ENCODE results near the gene EXOSC5. TPM values are rescaled to one million over a fixed set of nuclear protein-coding genes. Genes with fewer than 3 reads are reported as not detected.

EXOSC5 gene
- polyA plus RNA-seq, 1 of the 3 experiments (the other 2 are of a cell fraction): 74.1 TPM

DNA sequence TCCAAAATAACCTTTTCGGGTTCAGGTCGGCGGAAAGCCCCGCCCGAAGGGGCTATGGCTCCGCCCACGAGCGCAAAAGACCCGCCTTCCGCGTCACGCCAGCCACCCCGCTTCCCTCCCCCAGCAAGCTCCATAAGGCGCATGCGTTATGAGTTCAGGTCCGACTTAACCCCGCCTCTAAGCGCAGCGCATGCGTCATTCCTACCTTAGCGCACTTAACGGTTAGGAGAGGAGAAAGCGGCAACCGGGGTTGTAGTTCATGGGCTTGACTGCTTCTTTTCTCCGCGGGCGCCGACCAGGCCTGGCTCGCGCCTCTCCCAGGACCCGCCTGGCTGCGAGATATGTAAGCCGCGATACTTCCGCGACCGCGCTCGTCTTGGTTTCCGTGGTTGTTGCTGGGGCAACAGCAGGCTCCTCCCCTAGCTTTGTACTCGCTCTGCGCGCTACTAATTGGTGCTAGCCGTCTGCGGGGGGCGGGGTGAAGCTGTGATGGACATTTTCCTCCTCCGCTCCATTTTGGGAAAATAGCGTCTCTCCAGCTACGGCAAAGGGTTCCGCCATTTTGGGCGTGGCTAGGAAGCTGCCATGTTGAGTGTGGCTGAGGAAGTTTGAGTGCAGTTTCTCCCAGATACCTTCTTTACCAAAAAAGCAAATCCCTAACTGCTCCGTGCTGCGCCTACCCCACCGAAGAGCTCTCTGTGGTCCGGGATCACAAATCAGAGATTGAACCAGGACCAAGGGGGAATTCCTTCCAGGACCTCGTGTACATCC, 33.2 kb downstream of the EXOSC5 start, which contains the start of gene B9D2 (continued):
- TF ChIP-seq RCOR1 (IDR thresholded peaks at IDR 0.05; ENCODE audit: low read length) (no peak), ELF1 (IDR thresholded peaks at IDR 0.05) (peak; percentile 21; the same call in 1 of the 2 replicates), SIN3A (IDR thresholded peaks at IDR 0.05; ENCODE audit: borderline replicate concordance, low read depth, low read length) (no peak), RXRA (IDR thresholded peaks at IDR 0.05; ENCODE audit: borderline replicate concordance, low read depth) (no peak), JUND (IDR thresholded peaks at IDR 0.05) (no peak), GATA2 (CRISPR knock-in tag; IDR thresholded peaks at IDR 0.05) (no peak), EZH2phosphoT487 (IDR thresholded peaks at IDR 0.05; ENCODE audit: borderline replicate concordance, low read depth) (no peak), FOSL2 (IDR thresholded peaks at IDR 0.05; ENCODE audit: borderline replicate concordance, low read depth) (no peak)
- TF ChIP-seq, protein P1, sequence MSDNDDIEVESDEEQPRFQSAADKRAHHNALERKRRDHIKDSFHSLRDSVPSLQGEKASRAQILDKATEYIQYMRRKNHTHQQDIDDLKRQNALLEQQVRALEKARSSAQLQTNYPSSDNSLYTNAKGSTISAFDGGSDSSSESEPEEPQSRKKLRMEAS (IDR thresholded peaks at IDR 0.05; ENCODE audit: low read depth): peak; percentile 41; the same call in 1 of the 2 replicates
- TF ChIP-seq, protein P2, sequence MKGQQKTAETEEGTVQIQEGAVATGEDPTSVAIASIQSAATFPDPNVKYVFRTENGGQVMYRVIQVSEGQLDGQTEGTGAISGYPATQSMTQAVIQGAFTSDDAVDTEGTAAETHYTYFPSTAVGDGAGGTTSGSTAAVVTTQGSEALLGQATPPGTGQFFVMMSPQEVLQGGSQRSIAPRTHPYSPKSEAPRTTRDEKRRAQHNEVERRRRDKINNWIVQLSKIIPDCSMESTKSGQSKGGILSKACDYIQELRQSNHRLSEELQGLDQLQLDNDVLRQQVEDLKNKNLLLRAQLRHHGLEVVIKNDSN (IDR thresholded peaks at IDR 0.05; ENCODE audit: borderline replicate concordance, low read depth): no peak

DNA sequence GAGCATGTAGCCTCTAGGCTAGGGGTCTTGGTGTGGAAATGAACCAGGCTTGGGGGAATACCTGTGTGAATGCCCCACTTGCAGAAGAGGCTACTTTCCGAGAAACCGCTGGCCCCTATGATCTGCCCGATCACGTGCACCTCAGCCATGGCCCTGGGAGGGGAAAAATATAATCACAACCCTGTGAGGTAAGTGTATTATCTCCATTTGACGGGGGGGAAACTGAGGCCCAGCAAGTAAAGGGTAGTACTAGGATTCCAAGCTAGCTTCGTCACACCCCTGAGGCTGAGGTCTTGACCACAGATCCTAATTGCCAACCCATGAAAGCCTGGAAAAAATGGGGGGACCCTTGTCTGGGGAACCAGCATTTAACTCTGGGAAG, 33.8 kb downstream of the EXOSC5 start:
- Histone ChIP-seq H3K4me1 (ENCODE audit: control insufficient read depth in 1 of 2, insufficient read depth in 2 of 2, low read depth in 1 of 2, low read length in 1 of 2) (peaks cover 9 to 13% of the 10 kb centered on the region in 2 experiments; a peak in 3 of 4 replicates), H3F3A (replicated peaks; ENCODE audit: insufficient read depth) (peaks cover 12% of the 10 kb centered on the region), H2AFZ (ENCODE audit: low read depth) (peak overlapping the region; percentile 82), H3K4me3 (ENCODE audit: low read depth in 2 of 2, low read length in 1 of 2) (peak overlapping the region; percentile 68 to 79), H3K27me3 (ENCODE audit: insufficient read depth) (no peaks in the 10 kb centered on the region), H3K9me3 (no peaks in the 10 kb centered on the region), H3K36me3 (replicated peaks in 1 of 2; ENCODE audit: control insufficient read depth in 1 of 2, insufficient read depth in 2 of 2, low read length in 1 of 2) (no peaks in the 10 kb centered on the region), H3K9me2 (no peaks in the 10 kb centered on the region), H3K79me2 (ENCODE audit: insufficient read depth) (peaks cover 33% of the 10 kb centered on the region), H3K9ac (peak overlapping the region; percentile 93), H3K4me2 (peak overlapping the region; percentile 78), H3K27ac (ENCODE audit: low read depth in 2 of 2, low read length in 1 of 2) (peak overlapping the region; percentile 56 to 99; a peak in 3 of 4 replicates), H4K20me1 (ENCODE audit: insufficient read depth) (peaks cover 4% of the 10 kb centered on the region; the same call in 1 of the 2 replicates)
- TF ChIP-seq RAD21 (IDR thresholded peaks at IDR 0.05; ENCODE audit: low read length) (no peak), NFIC (IDR thresholded peaks at IDR 0.05; ENCODE audit: borderline replicate concordance) (no peak), SIN3A (IDR thresholded peaks at IDR 0.05; ENCODE audit: borderline replicate concordance, low read depth, low read length) (no peak), TCF12 (IDR thresholded peaks at IDR 0.05) (no peak), RXRA (IDR thresholded peaks at IDR 0.05; ENCODE audit: borderline replicate concordance, low read depth) (no peak), YY1 (IDR thresholded peaks at IDR 0.05; ENCODE audit: low read depth) (no peak), RCOR1 (IDR thresholded peaks at IDR 0.05; ENCODE audit: low read length) (no peak)
- TF ChIP-seq, protein P1 (IDR thresholded peaks at IDR 0.05; ENCODE audit: low read depth): no peak
- TF ChIP-seq, protein P3, sequence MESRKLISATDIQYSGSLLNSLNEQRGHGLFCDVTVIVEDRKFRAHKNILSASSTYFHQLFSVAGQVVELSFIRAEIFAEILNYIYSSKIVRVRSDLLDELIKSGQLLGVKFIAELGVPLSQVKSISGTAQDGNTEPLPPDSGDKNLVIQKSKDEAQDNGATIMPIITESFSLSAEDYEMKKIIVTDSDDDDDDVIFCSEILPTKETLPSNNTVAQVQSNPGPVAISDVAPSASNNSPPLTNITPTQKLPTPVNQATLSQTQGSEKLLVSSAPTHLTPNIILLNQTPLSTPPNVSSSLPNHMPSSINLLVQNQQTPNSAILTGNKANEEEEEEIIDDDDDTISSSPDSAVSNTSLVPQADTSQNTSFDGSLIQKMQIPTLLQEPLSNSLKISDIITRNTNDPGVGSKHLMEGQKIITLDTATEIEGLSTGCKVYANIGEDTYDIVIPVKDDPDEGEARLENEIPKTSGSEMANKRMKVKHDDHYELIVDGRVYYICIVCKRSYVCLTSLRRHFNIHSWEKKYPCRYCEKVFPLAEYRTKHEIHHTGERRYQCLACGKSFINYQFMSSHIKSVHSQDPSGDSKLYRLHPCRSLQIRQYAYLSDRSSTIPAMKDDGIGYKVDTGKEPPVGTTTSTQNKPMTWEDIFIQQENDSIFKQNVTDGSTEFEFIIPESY (IDR thresholded peaks at IDR 0.05; ENCODE audit: borderline replicate concordance, low read depth): no peak
- TF ChIP-seq, protein P4, sequence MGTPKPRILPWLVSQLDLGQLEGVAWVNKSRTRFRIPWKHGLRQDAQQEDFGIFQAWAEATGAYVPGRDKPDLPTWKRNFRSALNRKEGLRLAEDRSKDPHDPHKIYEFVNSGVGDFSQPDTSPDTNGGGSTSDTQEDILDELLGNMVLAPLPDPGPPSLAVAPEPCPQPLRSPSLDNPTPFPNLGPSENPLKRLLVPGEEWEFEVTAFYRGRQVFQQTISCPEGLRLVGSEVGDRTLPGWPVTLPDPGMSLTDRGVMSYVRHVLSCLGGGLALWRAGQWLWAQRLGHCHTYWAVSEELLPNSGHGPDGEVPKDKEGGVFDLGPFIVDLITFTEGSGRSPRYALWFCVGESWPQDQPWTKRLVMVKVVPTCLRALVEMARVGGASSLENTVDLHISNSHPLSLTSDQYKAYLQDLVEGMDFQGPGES (IDR thresholded peaks at IDR 0.05; ENCODE audit: low read depth, low read length): no peak
- TF ChIP-seq, protein P5, sequence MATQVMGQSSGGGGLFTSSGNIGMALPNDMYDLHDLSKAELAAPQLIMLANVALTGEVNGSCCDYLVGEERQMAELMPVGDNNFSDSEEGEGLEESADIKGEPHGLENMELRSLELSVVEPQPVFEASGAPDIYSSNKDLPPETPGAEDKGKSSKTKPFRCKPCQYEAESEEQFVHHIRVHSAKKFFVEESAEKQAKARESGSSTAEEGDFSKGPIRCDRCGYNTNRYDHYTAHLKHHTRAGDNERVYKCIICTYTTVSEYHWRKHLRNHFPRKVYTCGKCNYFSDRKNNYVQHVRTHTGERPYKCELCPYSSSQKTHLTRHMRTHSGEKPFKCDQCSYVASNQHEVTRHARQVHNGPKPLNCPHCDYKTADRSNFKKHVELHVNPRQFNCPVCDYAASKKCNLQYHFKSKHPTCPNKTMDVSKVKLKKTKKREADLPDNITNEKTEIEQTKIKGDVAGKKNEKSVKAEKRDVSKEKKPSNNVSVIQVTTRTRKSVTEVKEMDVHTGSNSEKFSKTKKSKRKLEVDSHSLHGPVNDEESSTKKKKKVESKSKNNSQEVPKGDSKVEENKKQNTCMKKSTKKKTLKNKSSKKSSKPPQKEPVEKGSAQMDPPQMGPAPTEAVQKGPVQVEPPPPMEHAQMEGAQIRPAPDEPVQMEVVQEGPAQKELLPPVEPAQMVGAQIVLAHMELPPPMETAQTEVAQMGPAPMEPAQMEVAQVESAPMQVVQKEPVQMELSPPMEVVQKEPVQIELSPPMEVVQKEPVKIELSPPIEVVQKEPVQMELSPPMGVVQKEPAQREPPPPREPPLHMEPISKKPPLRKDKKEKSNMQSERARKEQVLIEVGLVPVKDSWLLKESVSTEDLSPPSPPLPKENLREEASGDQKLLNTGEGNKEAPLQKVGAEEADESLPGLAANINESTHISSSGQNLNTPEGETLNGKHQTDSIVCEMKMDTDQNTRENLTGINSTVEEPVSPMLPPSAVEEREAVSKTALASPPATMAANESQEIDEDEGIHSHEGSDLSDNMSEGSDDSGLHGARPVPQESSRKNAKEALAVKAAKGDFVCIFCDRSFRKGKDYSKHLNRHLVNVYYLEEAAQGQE (IDR thresholded peaks at IDR 0.05; ENCODE audit: low read depth, low read length): no peak
- TF ChIP-seq, protein P6, sequence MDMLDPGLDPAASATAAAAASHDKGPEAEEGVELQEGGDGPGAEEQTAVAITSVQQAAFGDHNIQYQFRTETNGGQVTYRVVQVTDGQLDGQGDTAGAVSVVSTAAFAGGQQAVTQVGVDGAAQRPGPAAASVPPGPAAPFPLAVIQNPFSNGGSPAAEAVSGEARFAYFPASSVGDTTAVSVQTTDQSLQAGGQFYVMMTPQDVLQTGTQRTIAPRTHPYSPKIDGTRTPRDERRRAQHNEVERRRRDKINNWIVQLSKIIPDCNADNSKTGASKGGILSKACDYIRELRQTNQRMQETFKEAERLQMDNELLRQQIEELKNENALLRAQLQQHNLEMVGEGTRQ (IDR thresholded peaks at IDR 0.05; ENCODE audit: borderline replicate concordance, low read depth, low read length): no peak
- no peak for DNase-seq
- WGBS (ENCODE audit: low lambda C conversion rate): 35% methylated on average over 6 of the region's 6 CpGs
- CTCF ChIA-PET: interaction anchor here (1.0 to 1.8 kb wide), 4 partner anchors 8 to 54 kb away, joined by 3 to 6 read pairs (median 5); no protein-coding TSS in a partner anchor
- POLR2A ChIA-PET: interaction anchor here (0.6 to 1.4 kb wide), 5 partner anchors 8 to 65 kb away, joined by 3 to 5 read pairs (median 3); partner anchors contain the start of gene TGFB1

All from SK-N-SH (cell line).